Fibroblast of mammary gland (primary cell): ENCODE data around the gene NADSYN1.

Source experiments
- DNase-seq: peaks from one replicate; pipeline ENCODE4 v3.0.0-alpha.2; 2010; ENCODE audit warnings: low read depth
- H3K4me3 ChIP-seq: 2 replicates; pipeline ENCODE4 v1.5.1; 2011; ENCODE audit warnings: low read depth, mild to moderate bottlenecking, low read length, moderate library complexity; ENCODE audit not compliant: control insufficient read depth
- CTCF ChIP-seq: conservative IDR thresholded peaks from 2 replicates; pipeline ENCODE4 v1.5.1; 2011; ENCODE audit warnings: low read depth, low read length, inconsistent platforms; ENCODE audit not compliant: control insufficient read depth, insufficient read depth

NADSYN1 gene

GRCh38 chr11:71432761-71433647 is 20.0 kb upstream of the NADSYN1 start:
- DNase-seq: no peak
- TF ChIP-seq CTCF: no peak

GRCh38 chr11:71433648-71434450 is 19.2 kb upstream of the NADSYN1 start:
- no peak for TF ChIP-seq CTCF
- no peak overlapping the region for H3K4me3 ChIP-seq
- peak; percentile 52 for DNase-seq

More at GRCh38 chr11:71432761-71433647, 20.0 kb upstream of the NADSYN1 start:
- no peak overlapping the region for H3K4me3 ChIP-seq

GRCh38 chr11:71434576-71435130 is 18.4 kb upstream of the NADSYN1 start:
- no peak overlapping the region for H3K4me3 ChIP-seq
- DNase-seq: no peak
- no peak for TF ChIP-seq CTCF

GRCh38 chr11:71435278-71435951 is 17.6 kb upstream of the NADSYN1 start:
- TF ChIP-seq CTCF: no peak
- no peak for DNase-seq
- no peak overlapping the region for H3K4me3 ChIP-seq

- no peak for TF ChIP-seq CTCF
- no peak for DNase-seq
- no peak overlapping the region for H3K4me3 ChIP-seq
Observed at GRCh38 chr11:71436861-71437260, 16.1 kb upstream of the NADSYN1 start.

GRCh38 chr11:71437399-71437798 is 15.6 kb upstream of the NADSYN1 start:
- no peak overlapping the region for H3K4me3 ChIP-seq
- no peak for DNase-seq

More at GRCh38 chr11:71437399-71437798, 15.6 kb upstream of the NADSYN1 start:
- no peak for TF ChIP-seq CTCF
